NCI-H524 treated with DMSO at 0.1 percent for 48 hours (cell line): Measurements from ENCODE around the gene NIP7.
"Not testable (repeated sequence)": the region's sequence is repeated elsewhere in the genome, so short reads cannot be mapped to it uniquely, and the experiment has no call there.

Experiments used
- DNase-seq: peaks from one replicate; lab custom pipeline; 2025; lab: John Stamatoyannopoulos, UW

NIP7 gene

GRCh38 chr16:69339289-69340094, at the start of gene NIP7, which contains the start of gene COG8:
Gene NIP7, plus strand, starts transcription at chr16:69339772. Its CDS starts 58 bp downstream, at chr16:69339830.
Gene COG8, minus strand, starts transcription at chr16:69339564. Its CDS starts 12 bp downstream, at chr16:69339552.
- peak; percentile 92 for DNase-seq

- DNase-seq, result not testable (repeated sequence)
Measured at GRCh38 chr16:69291657-69292056, 47.9 kb upstream of the NIP7 start.

GRCh38 chr16:69293401-69293800, 46.2 kb upstream of the NIP7 start:
- DNase-seq, result no peak

- DNase-seq, result no peak
Measured at GRCh38 chr16:69294051-69294450, 45.5 kb upstream of the NIP7 start.

- not testable (repeated sequence) for DNase-seq
Measured at GRCh38 chr16:69296771-69297170, 42.8 kb upstream of the NIP7 start.

GRCh38 chr16:69298261-69298660, 41.3 kb upstream of the NIP7 start:
- no peak for DNase-seq

GRCh38 chr16:69301187-69301586, 38.4 kb upstream of the NIP7 start:
- DNase-seq, result no peak

GRCh38 chr16:69301861-69302260, 37.7 kb upstream of the NIP7 start:
- DNase-seq, result no peak

- DNase-seq, result no peak
Measured at GRCh38 chr16:69302301-69302700, 37.3 kb upstream of the NIP7 start.

GRCh38 chr16:69306031-69306430, 33.5 kb upstream of the NIP7 start:
- DNase-seq, result no peak

GRCh38 chr16:69307091-69307490, 32.5 kb upstream of the NIP7 start:
- no peak for DNase-seq

- no peak for DNase-seq
Measured at GRCh38 chr16:69307856-69308255, 31.7 kb upstream of the NIP7 start.

- no peak for DNase-seq
Measured at GRCh38 chr16:69309316-69309715, 30.3 kb upstream of the NIP7 start.

GRCh38 chr16:69310653-69311532, 28.7 kb upstream of the NIP7 start, which contains the start of gene VPS4A:
Gene VPS4A, plus strand, starts transcription at chr16:69311350. Its CDS starts 162 bp downstream, at chr16:69311512.
- peak; percentile 45 for DNase-seq

- DNase-seq, result no peak
Measured at GRCh38 chr16:69311533-69312387, 27.8 kb upstream of the NIP7 start.

GRCh38 chr16:69313469-69313868, 26.1 kb upstream of the NIP7 start:
- no peak for DNase-seq

- no peak for DNase-seq
Measured at GRCh38 chr16:69314534-69314933, 25.0 kb upstream of the NIP7 start.

GRCh38 chr16:69315486-69316311, 23.9 kb upstream of the NIP7 start:
- DNase-seq, result no peak

- DNase-seq, result no peak
Measured at GRCh38 chr16:69316595-69317034, 23.0 kb upstream of the NIP7 start.

GRCh38 chr16:69318177-69318910, 21.2 kb upstream of the NIP7 start:
- DNase-seq, result no peak
